H9 (cell line): ENCODE results near the gene WFIKKN2. TPM values are rescaled to one million over a fixed set of nuclear protein-coding genes. Genes with fewer than 3 reads are reported as not detected.
A peak's percentile ranks its signal among the peaks of the same experiment; 100 is the strongest.

Source experiments
- DNase-seq: peaks from one replicate; pipeline ENCODE4 v3.0.0-alpha.2; 2017
- H2AFZ ChIP-seq: one replicate; pipeline ENCODE4 v1.6.1; 2013; ENCODE audit warnings: mild to moderate bottlenecking, low read length, control low read depth, moderate library complexity
- H2AK5ac ChIP-seq: 2 replicates; pipeline ENCODE4 v1.6.1; 2013; ENCODE audit warnings: low read length, control low read depth, mixed read lengths; ENCODE audit not compliant: insufficient read length
- H2BK120ac ChIP-seq: one replicate; pipeline ENCODE4 v1.6.1; 2013; ENCODE audit warnings: low read depth, mild to moderate bottlenecking, low read length, control low read depth, inconsistent platforms; ENCODE audit not compliant: poor library complexity, severe bottlenecking
- H2BK12ac ChIP-seq: 2 replicates; pipeline ENCODE4 v1.6.1; 2013; ENCODE audit warnings: low read length, control low read depth, mixed read lengths, low read depth; ENCODE audit not compliant: insufficient read length
- H2BK15ac ChIP-seq: 2 replicates; pipeline ENCODE4 v1.6.1; 2013; ENCODE audit warnings: low read depth, low read length, control low read depth
- H2BK20ac ChIP-seq: one replicate; pipeline ENCODE4 v1.6.1; 2013; ENCODE audit warnings: low read depth, mild to moderate bottlenecking, low read length, control low read depth, inconsistent platforms; ENCODE audit not compliant: poor library complexity, severe bottlenecking
- H2BK5ac ChIP-seq: 2 replicates; pipeline ENCODE4 v1.6.1; 2013; ENCODE audit warnings: low read length, control low read depth, mixed read lengths; ENCODE audit not compliant: insufficient read length
- H3K14ac ChIP-seq: 2 replicates; pipeline ENCODE4 v1.6.1; 2013; ENCODE audit warnings: low read length, control low read depth; ENCODE audit not compliant: insufficient read depth
- H3K18ac ChIP-seq: 2 replicates; pipeline ENCODE4 v1.6.1; 2013; ENCODE audit warnings: low read depth, mild to moderate bottlenecking, mixed read lengths, low read length, control low read depth; ENCODE audit not compliant: insufficient read length
- H3K23ac ChIP-seq: 2 replicates; pipeline ENCODE4 v1.6.1; 2013; ENCODE audit warnings: low read length, control low read depth, mixed read lengths, low read depth; ENCODE audit not compliant: insufficient read length
- H3K23me2 ChIP-seq: 2 replicates; pipeline ENCODE4 v1.6.1; 2013; ENCODE audit warnings: low read depth, mild to moderate bottlenecking, mixed read lengths, low read length, control low read depth; ENCODE audit not compliant: insufficient read length, poor library complexity, severe bottlenecking
- H3K27ac ChIP-seq: 2 replicates; pipeline ENCODE4 v1.5.1; 2013; ENCODE audit warnings: low read length, control low read depth, mixed read lengths, low read depth; ENCODE audit not compliant: insufficient read length
- H3K27me3 ChIP-seq: 2 replicates; pipeline ENCODE4 v1.6.1; 2013; ENCODE audit warnings: low read length, control low read depth, inconsistent platforms; ENCODE audit not compliant: insufficient read depth
- H3K4ac ChIP-seq: 2 replicates; pipeline ENCODE4 v1.6.1; 2013; ENCODE audit warnings: low read depth, mild to moderate bottlenecking, control low read depth, inconsistent platforms, low read length, moderate library complexity
- H3K4me1 ChIP-seq: 2 replicates; pipeline ENCODE4 v1.6.1; 2013; ENCODE audit warnings: low read length, control low read depth, inconsistent platforms; ENCODE audit not compliant: insufficient read depth
- H3K4me2 ChIP-seq: 2 replicates; pipeline ENCODE4 v1.6.1; 2013; ENCODE audit warnings: low read length, control low read depth, mixed read lengths; ENCODE audit not compliant: insufficient read length, insufficient read depth
- H3K56ac ChIP-seq: 2 replicates; pipeline ENCODE4 v1.6.1; 2013; ENCODE audit warnings: low read depth, mild to moderate bottlenecking, mixed read lengths, low read length, control low read depth; ENCODE audit not compliant: insufficient read length
- H3K79me1 ChIP-seq: 2 replicates; pipeline ENCODE4 v1.6.1; 2013; ENCODE audit warnings: low read depth, mild to moderate bottlenecking, moderate library complexity, low read length, control low read depth, inconsistent platforms; ENCODE audit not compliant: insufficient read depth, poor library complexity, severe bottlenecking
- H3K79me2 ChIP-seq: 2 replicates; pipeline ENCODE4 v1.6.1; 2013; ENCODE audit warnings: low read length, control low read depth, inconsistent platforms; ENCODE audit not compliant: insufficient read depth
- H3K9ac ChIP-seq: 2 replicates; pipeline ENCODE4 v1.6.1; 2013; ENCODE audit warnings: low read length, control low read depth, mixed read lengths; ENCODE audit not compliant: insufficient read length; ENCODE audit errors: extremely low read depth
- H3K9me3 ChIP-seq: one replicate; pipeline ENCODE4 v1.6.1; 2013; ENCODE audit warnings: low read depth, low read length, inconsistent platforms; ENCODE audit not compliant: control insufficient read depth
- H3T11ph ChIP-seq: one replicate; pipeline ENCODE4 v1.6.1; 2013; ENCODE audit warnings: mild to moderate bottlenecking, low read length, control low read depth, inconsistent platforms
- H4K20me1 ChIP-seq: one replicate; pipeline ENCODE4 v1.6.1; 2013; ENCODE audit not compliant: control insufficient read depth, insufficient read length, insufficient read depth
- H4K5ac ChIP-seq: 2 replicates; pipeline ENCODE4 v1.6.1; 2013; ENCODE audit warnings: low read depth, mild to moderate bottlenecking, mixed read lengths, low read length, control low read depth; ENCODE audit not compliant: insufficient read length
- H4K8ac ChIP-seq: replicated peaks from 2 replicates; pipeline ENCODE4 v1.6.1; 2013; ENCODE audit warnings: low read length, control low read depth, mixed read lengths, low read depth; ENCODE audit not compliant: insufficient read length
- H4K91ac ChIP-seq: 2 replicates; pipeline ENCODE4 v1.6.1; 2013; ENCODE audit warnings: low read depth, mild to moderate bottlenecking, moderate library complexity, mixed read lengths, low read length, control low read depth; ENCODE audit not compliant: insufficient read length
- H3K27ac Mint-ChIP-seq, 3 experiments: 2 replicates in 2 of 3; 3 replicates in 1 of 3; pipeline ENCODE4 v1.8.0; 2020 to 2021; ENCODE audit warnings: mixed read lengths in 3 of 3, mild to moderate bottlenecking in 1 of 3, moderate library complexity in 1 of 3
- H3K27me3 Mint-ChIP-seq: 2 replicates; pipeline ENCODE4 v1.8.0; 2021; ENCODE audit warnings: low read depth, mild to moderate bottlenecking, moderate library complexity, mixed read lengths
- H3K36me3 Mint-ChIP-seq, 3 experiments: 2 replicates in 2 of 3; 3 replicates in 1 of 3; pipeline ENCODE4 v1.8.0; 2020 to 2021; ENCODE audit warnings: low read depth in 3 of 3, mixed read lengths in 3 of 3; ENCODE audit not compliant: insufficient read depth in 1 of 3
- H3K4me1 Mint-ChIP-seq, 2 experiments: 2 replicates each; pipeline ENCODE4 v1.8.0; 2020; ENCODE audit warnings: mixed read lengths in 2 of 2
- H3K4me3 Mint-ChIP-seq, 2 experiments: 2 replicates in 1 of 2; 3 replicates in 1 of 2; pipeline ENCODE4 v1.8.0; 2020 to 2021; ENCODE audit warnings: mild to moderate bottlenecking in 2 of 2, mixed read lengths in 2 of 2, moderate library complexity in 1 of 2
- H3K9me3 Mint-ChIP-seq, 2 experiments: 2 replicates in 1 of 2; 3 replicates in 1 of 2; pipeline ENCODE4 v1.8.0; 2020; ENCODE audit warnings: mild to moderate bottlenecking in 2 of 2, mixed read lengths in 2 of 2, moderate library complexity in 1 of 2
- WGBS: extraction: QIAGEN DNeasy Blood & Tissue Kit; methylation state at CpG from one replicate; pipeline ENCODE4 v1.1.7; 2013; ENCODE audit warnings: missing lambda C conversion rate, low lambda C conversion rate, mixed read lengths; ENCODE audit not compliant: insufficient read length; ENCODE audit errors: extremely low coverage; 5-methylcytosine and 5-hydroxymethylcytosine counted together
- total RNA-seq: library from RNA; stranded (reverse); gene quantifications from 2 replicates; pipeline ENCODE4 v1.2.1, GENCODE V29; 2021
- TF ChIP-seq, protein P1 (sequence below): fragments of 200-600 bp; sonication (generic); conservative IDR thresholded peaks from 3 replicates; pipeline ENCODE4 v1.8.0; 2021; ENCODE audit warnings: antibody characterized with exemption, mild to moderate bottlenecking

Gene WFIKKN2
- total RNA-seq, 1 experiment from 2014 or later: 1.1 TPM

DNA sequence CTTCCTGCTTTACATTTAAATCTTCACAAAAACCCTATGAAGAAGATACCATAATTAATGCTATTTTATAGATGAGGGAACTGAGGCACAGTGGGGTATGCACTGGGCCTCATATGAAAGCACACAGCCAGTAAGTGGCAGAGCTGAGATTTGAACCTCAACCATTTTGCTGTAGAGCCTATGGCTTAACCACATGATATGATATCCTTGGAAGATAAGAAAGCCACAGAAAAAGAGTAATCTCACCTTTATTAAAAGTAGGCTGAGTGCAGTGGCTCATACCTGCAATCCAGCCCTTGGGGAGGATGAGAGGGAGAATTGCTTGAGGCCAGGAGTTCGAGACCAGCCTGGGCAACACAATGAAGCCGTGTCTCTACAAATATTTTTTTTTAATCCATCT is 45.8 kb downstream of the WFIKKN2 start:
- no peak overlapping the region for H2BK12ac ChIP-seq
- no peak overlapping the region for H3K27ac Mint-ChIP-seq
- H3T11ph ChIP-seq: no peak overlapping the region
- H3K9me3 Mint-ChIP-seq: peaks cover 4 to 5% of the 10 kb centered on the region in 2 experiments
- no peak overlapping the region for H3K18ac ChIP-seq
- H3K14ac ChIP-seq: no peak overlapping the region
- no peak overlapping the region for H2AFZ ChIP-seq
- H3K4me1 Mint-ChIP-seq: peaks cover 10 to 11% of the 10 kb centered on the region in 2 experiments
- H3K4me2 ChIP-seq: no peak overlapping the region
- H3K9me3 ChIP-seq: no peaks in the 10 kb centered on the region
- H4K20me1 ChIP-seq: no peaks in the 10 kb centered on the region
- no peaks in the 10 kb centered on the region for H3K27me3 ChIP-seq
- H3K79me2 ChIP-seq: no peaks in the 10 kb centered on the region
- H3K4ac ChIP-seq: no peak overlapping the region
- H3K79me1 ChIP-seq: no peaks in the 10 kb centered on the region
- H3K4me1 ChIP-seq: no peaks in the 10 kb centered on the region
- H3K36me3 Mint-ChIP-seq: peaks cover 0 to 4% (median 0%) of the 10 kb centered on the region in 3 experiments; a peak in 3 of 7 replicates
- peak; percentile 11 for DNase-seq
- no peak overlapping the region for H2BK20ac ChIP-seq
- H3K27ac ChIP-seq: no peak overlapping the region
- no peak overlapping the region for H4K5ac ChIP-seq
- no peak overlapping the region for H4K91ac ChIP-seq
- H3K23me2 ChIP-seq: no peaks in the 10 kb centered on the region
- H3K9ac ChIP-seq: no peak overlapping the region
- no peak overlapping the region for H2BK15ac ChIP-seq
- no peak overlapping the region for H3K23ac ChIP-seq
- no CpG with 5 or more reads among the region's 2 CpGs for WGBS
- H3K4me3 Mint-ChIP-seq: no peak overlapping the region
- no peak overlapping the region for H2BK120ac ChIP-seq
- no peak overlapping the region for H2BK5ac ChIP-seq
- TF ChIP-seq, protein P1, sequence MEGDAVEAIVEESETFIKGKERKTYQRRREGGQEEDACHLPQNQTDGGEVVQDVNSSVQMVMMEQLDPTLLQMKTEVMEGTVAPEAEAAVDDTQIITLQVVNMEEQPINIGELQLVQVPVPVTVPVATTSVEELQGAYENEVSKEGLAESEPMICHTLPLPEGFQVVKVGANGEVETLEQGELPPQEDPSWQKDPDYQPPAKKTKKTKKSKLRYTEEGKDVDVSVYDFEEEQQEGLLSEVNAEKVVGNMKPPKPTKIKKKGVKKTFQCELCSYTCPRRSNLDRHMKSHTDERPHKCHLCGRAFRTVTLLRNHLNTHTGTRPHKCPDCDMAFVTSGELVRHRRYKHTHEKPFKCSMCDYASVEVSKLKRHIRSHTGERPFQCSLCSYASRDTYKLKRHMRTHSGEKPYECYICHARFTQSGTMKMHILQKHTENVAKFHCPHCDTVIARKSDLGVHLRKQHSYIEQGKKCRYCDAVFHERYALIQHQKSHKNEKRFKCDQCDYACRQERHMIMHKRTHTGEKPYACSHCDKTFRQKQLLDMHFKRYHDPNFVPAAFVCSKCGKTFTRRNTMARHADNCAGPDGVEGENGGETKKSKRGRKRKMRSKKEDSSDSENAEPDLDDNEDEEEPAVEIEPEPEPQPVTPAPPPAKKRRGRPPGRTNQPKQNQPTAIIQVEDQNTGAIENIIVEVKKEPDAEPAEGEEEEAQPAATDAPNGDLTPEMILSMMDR: no peak
- no peaks in the 10 kb centered on the region; the same call in 1 of the 2 replicates for H3K27me3 Mint-ChIP-seq
- no peak overlapping the region for H2AK5ac ChIP-seq
- no peak overlapping the region for H3K56ac ChIP-seq
- H4K8ac ChIP-seq: no peak overlapping the region
